ENCODE results near the gene IFIT3. TPM values are rescaled to one million over a fixed set of nuclear protein-coding genes. Genes with fewer than 3 reads are reported as not detected.

Gene IFIT3
- total RNA-seq, 1 experiment from 2014 or later, result 0.55 TPM

- no peak overlapping the region for H4K8ac ChIP-seq (replicated peaks; ENCODE audit: insufficient read length, low read depth, low read length)
- no peak overlapping the region for H2AFZ ChIP-seq (ENCODE audit: low read length)
- peaks cover 26 to 29% of the 10 kb centered on the region in 2 experiments for H3K4me1 Mint-ChIP-seq
Measured at GRCh38 chr10:89281606-89282395, 46.0 kb upstream of the IFIT3 start.

More at GRCh38 chr10:89281606-89282395, 46.0 kb upstream of the IFIT3 start:
- H4K91ac ChIP-seq (ENCODE audit: insufficient read length, low read depth, low read length), result no peak overlapping the region
- no peak overlapping the region for H2BK12ac ChIP-seq (ENCODE audit: insufficient read length, low read depth, low read length)
- H3K4ac ChIP-seq (ENCODE audit: low read depth, low read length), result no peak overlapping the region
- no peak for DNase-seq
- no peaks in the 10 kb centered on the region for H4K20me1 ChIP-seq (ENCODE audit: control insufficient read depth, insufficient read depth, insufficient read length)
- Mint-ChIP-seq H3K4me3 (no peak overlapping the region), H3K36me3 (ENCODE audit: insufficient read depth in 1 of 3, low read depth in 3 of 3) (peaks cover 10 to 14% (median 11%) of the 10 kb centered on the region in 3 experiments; a peak in 6 of 7 replicates), H3K27me3 (ENCODE audit: low read depth) (0 out of 2 replicates have a peak, but pooled peaks cover 2% of the 10 kb centered on the region), H3K27ac (no peak overlapping the region), H3K9me3 (peaks cover 11 to 15% of the 10 kb centered on the region in 2 experiments)
- H3K27ac ChIP-seq (ENCODE audit: insufficient read length, low read depth, low read length), result no peak overlapping the region
- no peak overlapping the region for H2BK20ac ChIP-seq (ENCODE audit: low read depth, low read length, poor library complexity, severe bottlenecking)
- H3K23me2 ChIP-seq (ENCODE audit: insufficient read length, low read depth, low read length, poor library complexity, severe bottlenecking), result no peaks in the 10 kb centered on the region
- H4K5ac ChIP-seq (ENCODE audit: insufficient read length, low read depth, low read length), result no peak overlapping the region
- H3K27me3 ChIP-seq (ENCODE audit: insufficient read depth, low read length), result no peaks in the 10 kb centered on the region
- H3K9me3 ChIP-seq (ENCODE audit: control insufficient read depth, low read depth, low read length), result no peaks in the 10 kb centered on the region
- no peak overlapping the region for H3K23ac ChIP-seq (ENCODE audit: insufficient read length, low read depth, low read length)
- H3K18ac ChIP-seq (ENCODE audit: insufficient read length, low read depth, low read length), result no peak overlapping the region
- no peak overlapping the region for H3K4me2 ChIP-seq (ENCODE audit: insufficient read depth, insufficient read length, low read length)
- peaks cover 3% of the 10 kb centered on the region; the same call in 1 of the 2 replicates for H3K4me1 ChIP-seq (ENCODE audit: insufficient read depth, low read length)
- TF ChIP-seq CTCF (conservative IDR thresholded peaks at IDR 0.05), result no peak
- H3T11ph ChIP-seq (ENCODE audit: low read length), result no peak overlapping the region
- H2BK120ac ChIP-seq (ENCODE audit: low read depth, low read length, poor library complexity, severe bottlenecking), result no peak overlapping the region
- H2AK5ac ChIP-seq (ENCODE audit: insufficient read length, low read length), result no peak overlapping the region
- H3K79me2 ChIP-seq (ENCODE audit: insufficient read depth, low read length), result no peaks in the 10 kb centered on the region
- no peak overlapping the region for H3K9ac ChIP-seq (ENCODE audit: extremely low read depth, insufficient read length, low read length)
- H2BK15ac ChIP-seq (ENCODE audit: low read depth, low read length), result no peak overlapping the region
- H3K14ac ChIP-seq (ENCODE audit: insufficient read depth, low read length), result no peak overlapping the region
- no peak overlapping the region for H2BK5ac ChIP-seq (ENCODE audit: insufficient read length, low read length)
- H3K79me1 ChIP-seq (ENCODE audit: insufficient read depth, low read depth, low read length, poor library complexity, severe bottlenecking), result no peaks in the 10 kb centered on the region
- no CpG with 5 or more reads among the region's 4 CpGs for WGBS (ENCODE audit: extremely low coverage, insufficient read length, low lambda C conversion rate)
- H3K56ac ChIP-seq (ENCODE audit: insufficient read length, low read depth, low read length), result no peak overlapping the region

All from H9 (cell line).